CD8-positive, alpha-beta memory T cell (primary cell): ENCODE data around the gene WDR73. TPM values are rescaled to one million over a fixed set of nuclear protein-coding genes. Genes with fewer than 3 reads are reported as not detected.
"Not testable (repeated sequence)": the region's sequence is repeated elsewhere in the genome, so short reads cannot be mapped to it uniquely, and the experiment has no call there.

ENCODE experiments used
- CTCF ChIA-PET: fragments of 350-600 bp; sonication (Branson Sonifier 250); formaldehyde crosslinking; loops from one replicate; lab custom pipeline; 2021; ENCODE audit warnings: antibody characterized with exemption; lab: Charles Lee
- POLR2A ChIA-PET: fragments of 350-600 bp; sonication (Branson Sonifier 250); formaldehyde crosslinking; loops from one replicate; lab custom pipeline; 2021; ENCODE audit warnings: antibody characterized with exemption; lab: Charles Lee
- DNase-seq, 5 donors: peaks; one replicate each; pipeline versions ENCODE4 v3.0.0 to v3.0.0-alpha.2; 2020 to 2022; ENCODE audit warnings: mixed read lengths in 1 of 5
- H3K27ac ChIP-seq: one replicate; pipeline ENCODE4 v1.7.0; 2013; ENCODE audit warnings: low read depth, mild to moderate bottlenecking, low read length, moderate library complexity
- H3K27me3 ChIP-seq: 2 replicates; pipeline ENCODE4 v1.7.0; 2013; ENCODE audit warnings: low read length, mild to moderate bottlenecking; ENCODE audit not compliant: insufficient read depth, poor library complexity, severe bottlenecking
- H3K36me3 ChIP-seq: 2 replicates; pipeline ENCODE4 v1.7.0; 2013; ENCODE audit warnings: mild to moderate bottlenecking, low read length, moderate library complexity; ENCODE audit not compliant: insufficient read depth
- H3K4me1 ChIP-seq: 2 replicates; pipeline ENCODE4 v1.7.0; 2013; ENCODE audit warnings: mild to moderate bottlenecking, low read length, moderate library complexity; ENCODE audit not compliant: insufficient read depth
- H3K4me3 ChIP-seq: 2 replicates; pipeline ENCODE4 v1.7.0; 2013; ENCODE audit warnings: mild to moderate bottlenecking, low read length
- H3K9me3 ChIP-seq: 2 replicates; pipeline ENCODE4 v1.7.0; 2013; ENCODE audit warnings: mild to moderate bottlenecking, low read length
- H3K27ac Mint-ChIP-seq, 8 donors: one replicate each; pipeline ENCODE4 v1.8.0; 2020 to 2021; ENCODE audit warnings: mixed read lengths in 8 of 8, mild to moderate bottlenecking in 6 of 8, inconsistent platforms in 3 of 8, moderate library complexity in 3 of 8
- H3K27me3 Mint-ChIP-seq, 2 donors: one replicate each; pipeline ENCODE4 v1.8.0; 2020 to 2021; ENCODE audit warnings: mixed read lengths in 2 of 2, mild to moderate bottlenecking in 1 of 2, moderate library complexity in 1 of 2
- H3K36me3 Mint-ChIP-seq, 3 donors: one replicate each; pipeline ENCODE4 v1.8.0; 2020 to 2021; ENCODE audit warnings: mixed read lengths in 3 of 3, inconsistent platforms in 1 of 3, mild to moderate bottlenecking in 1 of 3
- H3K4me1 Mint-ChIP-seq, 3 donors: one replicate each; pipeline ENCODE4 v1.8.0; 2020 to 2021; ENCODE audit warnings: mixed read lengths in 3 of 3, inconsistent platforms in 1 of 3, mild to moderate bottlenecking in 1 of 3
- H3K4me3 Mint-ChIP-seq, 7 donors: one replicate each; pipeline ENCODE4 v1.8.0; 2020 to 2021; ENCODE audit warnings: mixed read lengths in 7 of 7, mild to moderate bottlenecking in 6 of 7, moderate library complexity in 4 of 7, inconsistent platforms in 2 of 7
- H3K9me3 Mint-ChIP-seq, 5 donors: one replicate each; pipeline ENCODE4 v1.8.0; 2020 to 2022; ENCODE audit warnings: mixed read lengths in 5 of 5, mild to moderate bottlenecking in 3 of 5, moderate library complexity in 2 of 5, inconsistent platforms in 1 of 5
- polyA plus RNA-seq: library from polyadenylated mRNA; unstranded; fragments of 300-500 nt; fragmentation: Illumina TruSeq; gene quantifications from one replicate; pipeline ENCODE4 v1.2.3, GENCODE V29; 2021
- total RNA-seq, 2 experiments: library from RNA; stranded (reverse); gene quantifications; one replicate each; pipeline ENCODE4 v1.2.3, GENCODE V29; 2021

The WDR73 gene
- total and polyA plus RNA-seq, 3 experiments from 2014 or later, result 14.8 to 27.7 (median 26.7) TPM

- Histone ChIP-seq H3K36me3 (peaks cover 57% of the 10 kb centered on the region), H3K9me3 (no peaks in the 10 kb centered on the region), H3K27ac (no peak overlapping the region), H3K27me3 (no peaks in the 10 kb centered on the region), H3K4me1 (no peaks in the 10 kb centered on the region), H3K4me3 (no peak overlapping the region)
- Mint-ChIP-seq H3K27me3 (no peaks in the 10 kb centered on the region), H3K4me1 (peaks cover 4 to 9% (median 5%) of the 10 kb centered on the region in 3 donors), H3K36me3 (peaks cover 7 to 90% (median 12%) of the 10 kb centered on the region in 3 donors), H3K4me3 (no peak overlapping the region), H3K9me3 (no peaks in the 10 kb centered on the region), H3K27ac (no peak overlapping the region)
- POLR2A ChIA-PET, result interaction anchor here (0.9 kb wide), 1 partner anchor 10 kb away, joined by 3 read pairs; the partner anchor contains the start of gene WDR73
- CTCF ChIA-PET, result interaction anchor here (1.2 kb wide), 1 partner anchor 9 kb away, joined by 3 read pairs; no protein-coding TSS in a partner anchor
- no peak for DNase-seq
These were observed 10.2 kb downstream of the WDR73 start for GRCh38 chr15:84643838-84644237.

DNA sequence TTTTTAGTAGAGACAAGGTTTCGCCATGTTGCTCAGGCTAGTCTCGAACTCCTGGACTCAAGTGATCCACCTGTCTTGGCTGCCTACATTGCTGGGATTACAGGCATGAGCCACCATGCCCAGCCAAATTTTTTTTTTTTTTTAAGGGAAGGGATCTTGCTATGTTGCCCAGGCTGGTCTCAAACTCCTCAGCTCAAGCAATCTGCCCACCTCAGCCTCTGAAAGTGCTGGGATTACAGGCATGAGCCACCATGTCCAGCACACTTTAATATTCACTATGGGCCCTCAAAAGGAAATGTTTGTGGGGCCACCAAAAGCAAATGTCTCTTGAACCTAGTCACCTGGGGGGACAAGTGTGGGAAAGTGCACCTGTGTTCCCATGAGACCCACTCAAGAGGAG, 11.4 kb downstream of the WDR73 start:
- Mint-ChIP-seq H3K27ac (peak overlapping the region in 1 of 8 donors; percentile 6), H3K36me3 (peaks cover under 1 to 88% (median 5%) of the 10 kb centered on the region in 3 donors)
- H3K27me3 Mint-ChIP-seq, H3K4me1 ChIP-seq, H3K27me3 ChIP-seq, H3K9me3 ChIP-seq, H3K4me1 Mint-ChIP-seq, H3K4me3 ChIP-seq, H3K9me3 Mint-ChIP-seq, H3K4me3 Mint-ChIP-seq, H3K27ac ChIP-seq, DNase-seq: not testable (repeated sequence)
- H3K36me3 ChIP-seq, result peaks cover 57% of the 10 kb centered on the region
- ChIA-PET CTCF (interaction anchor here (1.2 kb wide), 1 partner anchor 11 kb away, joined by 3 read pairs; no protein-coding TSS in a partner anchor), POLR2A (interaction anchor here (0.7 kb wide), 1 partner anchor 11 kb away, joined by 3 read pairs; no protein-coding TSS in a partner anchor)

DNA sequence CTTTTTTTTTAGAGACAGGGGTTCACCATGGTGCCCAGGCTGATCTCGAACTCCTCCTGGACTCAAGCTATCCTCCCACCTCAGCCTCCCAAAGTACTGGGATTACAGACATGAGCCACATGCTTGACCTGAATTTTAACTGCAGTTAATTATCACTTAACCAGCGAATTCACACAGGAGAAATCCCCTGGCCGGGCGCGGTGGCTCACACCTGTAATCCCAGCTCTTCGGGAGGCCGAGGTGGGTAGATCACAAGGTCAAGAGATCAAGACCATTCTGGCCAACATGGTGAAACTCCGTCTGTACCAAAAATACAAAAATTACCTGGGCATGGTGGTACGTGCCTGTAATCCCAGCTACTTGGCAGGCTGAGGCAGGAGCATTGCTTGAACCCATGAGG, 12.2 kb downstream of the WDR73 start:
- H3K27ac Mint-ChIP-seq, H3K4me3 Mint-ChIP-seq, H3K9me3 ChIP-seq, H3K27ac ChIP-seq, H3K27me3 Mint-ChIP-seq, H3K4me1 ChIP-seq, DNase-seq, H3K9me3 Mint-ChIP-seq, H3K4me1 Mint-ChIP-seq, CTCF ChIA-PET, H3K27me3 ChIP-seq, H3K4me3 ChIP-seq: not testable (repeated sequence)
- peaks cover 50% of the 10 kb centered on the region for H3K36me3 ChIP-seq
- POLR2A ChIA-PET, result interaction anchor here (0.7 kb wide), 1 partner anchor 10 kb away, joined by 3 read pairs; no protein-coding TSS in a partner anchor
- peaks cover 0 to 85% (median 5%) of the 10 kb centered on the region in 3 donors for H3K36me3 Mint-ChIP-seq

GRCh38 chr15:84638103-84638502, 16.0 kb downstream of the WDR73 start:
- Mint-ChIP-seq H3K4me1 (peaks cover 25 to 30% (median 25%) of the 10 kb centered on the region in 3 donors), H3K27me3 (no peaks in the 10 kb centered on the region), H3K4me3 (peak overlapping the region in 3 of 7 donors; percentile 1 to 67 (median 12)), H3K27ac (peak overlapping the region in 5 of 8 donors; percentile 20 to 89 (median 66)), H3K36me3 (peaks cover 0 to 64% (median 10%) of the 10 kb centered on the region in 3 donors), H3K9me3 (no peaks in the 10 kb centered on the region)
- peaks cover 32% of the 10 kb centered on the region for H3K36me3 ChIP-seq
- ChIA-PET POLR2A (interaction anchor here (0.6 to 0.9 kb wide), 2 partner anchors 15 to 67 kb away, joined by 3 read pairs; no protein-coding TSS in a partner anchor), CTCF (interaction anchor here (1.0 to 1.5 kb wide), 4 partner anchors 9 to 29 kb away, joined by 3 to 4 read pairs (median 4); no protein-coding TSS in a partner anchor)
- H3K9me3 ChIP-seq, result no peaks in the 10 kb centered on the region
- no peak for DNase-seq
- H3K4me1 ChIP-seq, result peaks cover 30% of the 10 kb centered on the region
- no peak overlapping the region for H3K27ac ChIP-seq
- no peaks in the 10 kb centered on the region for H3K27me3 ChIP-seq
- H3K4me3 ChIP-seq, result no peak overlapping the region

DNA sequence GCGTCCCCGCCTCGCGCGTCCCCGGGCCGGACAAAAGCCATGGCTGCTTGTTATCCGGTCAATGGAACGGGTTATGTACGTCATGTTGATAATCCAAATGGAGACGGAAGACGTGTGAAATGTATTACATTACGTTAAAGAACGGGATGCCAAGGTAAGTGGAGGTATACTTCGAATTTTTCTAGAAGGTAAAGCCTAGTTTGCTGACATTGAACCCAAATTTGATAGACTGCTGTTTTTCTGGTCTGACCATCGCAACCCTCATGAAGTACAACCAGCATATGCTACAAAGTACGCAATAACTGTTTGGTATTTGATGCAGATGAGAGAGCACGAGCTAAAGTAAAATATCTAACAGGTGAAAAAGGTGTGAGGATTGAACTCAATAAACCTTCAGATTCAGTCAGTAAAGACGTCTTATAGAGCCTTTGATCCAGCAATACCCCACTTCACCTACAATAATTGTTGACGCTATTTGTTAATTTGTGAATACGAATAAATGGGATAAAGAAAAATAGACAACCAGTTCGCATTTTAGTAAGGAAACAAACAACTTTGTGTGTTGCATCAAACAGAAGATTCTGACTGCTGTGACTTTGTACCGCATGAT, 19.8 kb downstream of the WDR73 start:
- peaks cover 0 to 38% (median 7%) of the 10 kb centered on the region in 3 donors for H3K36me3 Mint-ChIP-seq
- peak overlapping the region; percentile 82 for H3K4me3 ChIP-seq
- peak overlapping the region; percentile 80 to 94 (median 87) for H3K4me3 Mint-ChIP-seq
- no peaks in the 10 kb centered on the region for H3K9me3 Mint-ChIP-seq
- no peaks in the 10 kb centered on the region for H3K9me3 ChIP-seq
- H3K27me3 Mint-ChIP-seq, result peaks cover 0 to 1% of the 10 kb centered on the region in 2 donors
- H3K27ac ChIP-seq, result peak overlapping the region; percentile 66
- ChIA-PET CTCF (interaction anchor here (1.2 to 7.1 kb wide), 8 partner anchors 15 to 115 kb away, joined by 3 to 30 read pairs (median 4); partner anchors contain the start of genes NMB and WDR73), POLR2A (interaction anchor here (0.7 to 2.6 kb wide), 7 partner anchors 10 to 36 kb away, joined by 3 to 18 read pairs (median 4); partner anchors contain the start of genes WDR73 and ZSCAN2)
- no peaks in the 10 kb centered on the region for H3K27me3 ChIP-seq
- peaks cover 52% of the 10 kb centered on the region for H3K4me1 ChIP-seq
- DNase-seq, result peak in 1 of 5 donors; percentile 36
- H3K36me3 ChIP-seq, result peaks cover 18% of the 10 kb centered on the region
- H3K27ac Mint-ChIP-seq, result peak overlapping the region; percentile 70 to 95 (median 88)
- H3K4me1 Mint-ChIP-seq, result peaks cover 41 to 54% (median 49%) of the 10 kb centered on the region in 3 donors

DNA sequence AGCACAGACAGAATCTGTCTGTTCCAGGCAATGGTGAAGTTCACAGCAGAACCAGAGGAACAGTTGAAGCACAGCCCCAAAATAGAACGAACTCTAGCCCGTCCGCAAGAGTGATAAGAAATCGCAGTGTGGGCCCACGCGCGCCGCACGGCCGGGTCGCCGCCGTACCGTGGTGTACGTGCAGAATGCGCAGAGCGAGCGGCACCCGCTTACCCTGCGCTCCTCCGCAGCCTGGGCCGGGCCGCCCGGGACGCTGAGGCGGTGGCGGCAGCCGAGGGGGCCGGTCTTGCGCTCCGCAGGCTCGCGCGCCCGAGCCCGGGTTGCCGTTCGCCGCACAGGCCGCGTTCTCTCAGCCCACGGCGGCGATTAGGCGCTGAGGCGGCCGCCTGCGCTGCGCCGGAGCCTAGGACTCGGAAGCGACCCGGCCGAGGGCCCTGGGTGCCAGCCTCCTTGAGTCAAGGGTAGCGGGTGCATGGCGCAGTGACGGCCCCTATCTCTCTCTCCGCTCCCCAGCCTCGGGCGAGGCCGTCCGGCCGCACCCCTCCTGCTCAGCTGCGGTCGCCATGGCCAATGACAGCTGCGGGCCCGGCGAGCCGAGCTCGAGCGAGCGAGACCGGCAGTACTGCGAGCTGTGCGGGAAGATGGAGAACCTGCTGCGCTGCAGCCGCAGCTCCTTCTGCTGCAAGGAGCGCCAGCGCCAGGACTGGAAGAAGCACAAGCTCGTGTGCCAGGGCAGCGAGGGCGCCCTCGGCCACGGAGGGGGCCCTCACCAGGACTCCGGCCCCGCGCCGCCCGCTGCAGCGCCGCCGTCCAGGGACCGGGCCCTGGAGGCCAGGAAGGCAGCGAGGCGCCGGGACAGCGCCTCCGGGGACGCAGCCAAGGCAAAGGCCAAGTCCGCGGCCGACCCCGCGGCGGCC, 20.5 kb downstream of the WDR73 start:
- H3K9me3 Mint-ChIP-seq, result no peaks in the 10 kb centered on the region
- peak overlapping the region; percentile 89 to 97 (median 94) for H3K27ac Mint-ChIP-seq
- Histone ChIP-seq H3K4me1 (peaks cover 52% of the 10 kb centered on the region), H3K36me3 (peaks cover 11% of the 10 kb centered on the region), H3K4me3 (peak overlapping the region; percentile 82), H3K27me3 (no peaks in the 10 kb centered on the region), H3K9me3 (no peaks in the 10 kb centered on the region), H3K27ac (peak overlapping the region; percentile 66)
- peaks cover 0 to 33% (median 7%) of the 10 kb centered on the region in 3 donors for H3K36me3 Mint-ChIP-seq
- peak; percentile 44 to 75 (median 63) for DNase-seq
- H3K4me1 Mint-ChIP-seq, result peaks cover 41 to 54% (median 49%) of the 10 kb centered on the region in 3 donors
- H3K27me3 Mint-ChIP-seq, result peaks cover 0 to 2% of the 10 kb centered on the region in 2 donors
- ChIA-PET CTCF (interaction anchor here (1.2 to 7.1 kb wide), 6 partner anchors 16 to 116 kb away, joined by 3 to 30 read pairs (median 6); partner anchors contain the start of gene WDR73), POLR2A (interaction anchor here (0.7 to 2.6 kb wide), 8 partner anchors 9 to 114 kb away, joined by 3 to 18 read pairs (median 4); partner anchors contain the start of genes WDR73 and ZSCAN2)
- H3K4me3 Mint-ChIP-seq, result peak overlapping the region; percentile 86 to 99 (median 95)

- Mint-ChIP-seq H3K4me1 (peaks cover 36 to 49% (median 49%) of the 10 kb centered on the region in 3 donors), H3K36me3 (peaks cover 0 to 19% (median 7%) of the 10 kb centered on the region in 3 donors), H3K9me3 (no peaks in the 10 kb centered on the region), H3K27ac (peak overlapping the region; percentile 89 to 98 (median 96)), H3K27me3 (peaks cover 0 to 2% of the 10 kb centered on the region in 2 donors), H3K4me3 (peak overlapping the region; percentile 86 to 99 (median 94))
- POLR2A ChIA-PET, result interaction anchor here (0.5 to 2.6 kb wide), 9 partner anchors 11 to 349 kb away, joined by 3 to 23 read pairs (median 4); partner anchors contain the start of genes WDR73 and ZSCAN2
- Histone ChIP-seq H3K27me3 (no peaks in the 10 kb centered on the region), H3K27ac (peak overlapping the region; percentile 82), H3K4me1 (peaks cover 46% of the 10 kb centered on the region), H3K36me3 (no peaks in the 10 kb centered on the region), H3K9me3 (no peaks in the 10 kb centered on the region), H3K4me3 (peak overlapping the region; percentile 82)
- CTCF ChIA-PET, result interaction anchor here (0.6 to 7.1 kb wide), 9 partner anchors 10 to 60 kb away, joined by 3 to 30 read pairs (median 8); partner anchors contain the start of genes WDR73 and ZSCAN2
- no peak for DNase-seq
These were observed 22.3 kb downstream of the WDR73 start for GRCh38 chr15:84631706-84632272.
